Loucy (cell line): ENCODE measurements around the gene XXYLT1.

Source experiments
- CTCF ChIP-seq: fragments of 200-600 bp; sonication (generic); conservative IDR thresholded peaks from 2 replicates; pipeline ENCODE4 v1.5.1; 2014; ENCODE audit warnings: mild to moderate bottlenecking, antibody characterized with exemption, low read length
- EZH2phosphoT487 ChIP-seq: fragments of 200-600 bp; IDR thresholded peaks from 2 replicates; pipeline ENCODE4 v1.6.1; 2018; ENCODE audit warnings: antibody characterized with exemption, mild to moderate bottlenecking, moderate library complexity, borderline replicate concordance

GRCh38 chr3:195210266-195210973 is 60.5 kb downstream of the XXYLT1 start:
- TF ChIP-seq CTCF (no peak), EZH2phosphoT487 (no peak)
